Measurements from ENCODE around the gene OGG1.
"Not testable (repeated sequence)": the region's sequence is repeated elsewhere in the genome, so short reads cannot be mapped to it uniquely, and the experiment has no call there.

OGG1 gene

DNA sequence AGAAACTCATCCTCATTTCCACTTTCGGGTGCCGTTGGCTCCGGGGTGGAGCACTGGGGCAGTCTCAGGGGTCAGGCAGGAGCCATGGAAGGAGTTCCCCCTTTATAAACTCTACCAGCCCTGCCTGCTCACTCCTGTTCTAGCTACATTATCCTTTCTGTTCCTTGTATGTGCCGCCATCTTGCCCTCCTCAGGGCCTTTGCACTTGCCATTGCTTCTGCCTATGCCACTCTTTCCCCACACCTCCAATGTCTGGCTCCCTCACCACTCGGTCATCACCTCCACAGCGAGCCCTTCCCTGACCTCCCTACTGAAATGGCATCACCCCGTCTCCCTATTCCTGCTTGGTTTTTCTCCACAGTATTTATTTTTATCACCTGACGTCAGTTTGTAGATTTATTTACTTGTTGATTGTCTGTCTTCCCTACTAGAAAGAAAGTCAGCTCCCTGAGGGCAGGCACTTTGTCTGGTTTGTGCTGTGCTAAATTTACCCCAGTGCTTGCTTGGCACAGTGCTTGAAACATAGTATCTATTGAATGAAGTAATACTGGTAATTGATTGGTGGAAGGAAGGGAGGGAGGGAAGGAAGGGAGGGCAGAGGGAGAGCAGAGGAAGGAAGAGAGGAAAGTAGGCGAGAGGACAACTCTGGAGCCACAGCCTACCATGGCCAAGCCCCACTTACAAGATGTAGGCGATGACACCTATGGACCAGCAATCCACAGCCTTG, 11.2 kb downstream of the OGG1 start:
- in situ Hi-C loops (cut with MboI; ENCODE audit: low sequenced_read_pairs), result no loop called here

GRCh38 chr3:9761919-9762318, 12.2 kb downstream of the OGG1 start:
- in situ Hi-C loops (cut with MboI; ENCODE audit: low sequenced_read_pairs), result no loop called here

GRCh38 chr3:9762871-9763270, 13.1 kb downstream of the OGG1 start:
- in situ Hi-C loops (cut with MboI; ENCODE audit: low sequenced_read_pairs), result no loop called here

GRCh38 chr3:9765865-9766264, 16.1 kb downstream of the OGG1 start:
- in situ Hi-C loops (cut with MboI; ENCODE audit: low sequenced_read_pairs), result no loop called here

DNA sequence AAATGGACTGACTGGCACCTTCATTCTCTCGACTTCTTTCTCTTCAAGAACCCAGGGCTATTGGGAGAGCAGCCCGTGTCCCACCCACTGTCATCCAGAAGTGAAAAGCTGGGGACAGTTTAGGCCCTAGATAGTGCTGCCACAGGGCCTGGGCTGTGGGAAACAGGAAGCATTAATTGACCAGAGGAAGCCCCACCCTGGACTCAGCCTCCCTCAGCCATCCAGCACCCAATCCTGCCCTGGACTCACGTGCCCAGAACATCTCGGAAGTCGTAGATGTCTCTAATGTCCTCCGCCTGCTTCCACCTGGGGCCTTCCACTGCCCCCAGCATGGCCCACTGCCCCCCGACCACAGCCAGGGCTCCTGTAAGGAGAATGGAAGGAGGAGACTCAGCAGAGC, 17.7 kb downstream of the OGG1 start:
- in situ Hi-C loops (cut with MboI; ENCODE audit: low sequenced_read_pairs), result no loop called here

GRCh38 chr3:9768141-9768775, 18.5 kb downstream of the OGG1 start:
- in situ Hi-C loops (cut with MboI; ENCODE audit: low sequenced_read_pairs), result no loop called here

DNA sequence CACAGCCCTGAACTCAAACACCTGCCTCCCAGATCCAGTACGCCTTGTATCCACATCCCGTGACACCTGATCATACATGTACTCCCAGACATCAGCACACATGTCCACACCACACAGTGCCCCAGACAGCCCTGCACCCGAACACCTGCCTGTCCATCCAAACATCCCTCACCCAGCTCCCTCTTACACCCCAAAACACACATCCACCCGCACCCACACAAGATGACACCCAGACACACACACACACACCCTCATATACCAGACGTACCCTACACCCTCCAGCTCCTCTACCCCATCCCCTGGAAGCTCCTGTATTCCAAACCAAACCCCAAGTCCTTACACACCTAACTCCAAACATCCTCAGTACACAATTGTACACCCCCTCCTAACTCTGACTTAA, 19.3 kb downstream of the OGG1 start:
- in situ Hi-C loops (cut with MboI; ENCODE audit: low sequenced_read_pairs), result no loop called here

GRCh38 chr3:9769426-9770275, 19.9 kb downstream of the OGG1 start, which contains the start of gene CAMK1:
CAMK1 (minus strand) TSS chr3:9769947; CDS start chr3:9767749, 2,198 bp downstream.
- in situ Hi-C loops (cut with MboI; ENCODE audit: low sequenced_read_pairs), result no loop called here

DNA sequence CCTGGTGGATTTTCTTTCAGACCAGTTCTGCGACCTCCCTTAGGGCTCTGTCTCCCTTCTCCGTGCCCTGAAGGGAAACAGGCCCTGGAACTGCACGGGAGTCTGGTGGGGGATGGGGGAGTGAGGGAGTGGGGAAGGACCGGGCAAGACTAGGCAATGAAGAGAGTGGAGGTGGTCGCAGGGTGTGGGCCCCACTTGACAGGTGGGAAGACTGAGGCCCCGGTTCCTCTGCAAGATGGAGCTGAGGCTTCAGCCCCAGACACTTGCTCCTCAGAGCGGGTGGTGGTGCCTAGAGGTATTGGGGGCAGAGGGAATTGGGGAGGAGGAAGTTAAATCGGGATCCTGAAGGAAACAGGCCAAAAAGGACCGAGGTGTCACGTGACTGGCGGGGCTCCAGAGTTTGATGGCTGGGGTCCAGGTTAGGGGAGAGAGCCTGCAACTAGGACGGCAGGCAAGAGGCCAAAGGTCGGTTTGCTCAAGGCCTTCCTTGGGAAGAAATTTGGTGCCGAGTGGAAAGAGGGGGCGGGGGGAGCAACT, 20.6 kb downstream of the OGG1 start:
- in situ Hi-C loops (cut with MboI; ENCODE audit: low sequenced_read_pairs), result no loop called here

GRCh38 chr3:9771007-9771406, 21.3 kb downstream of the OGG1 start:
- in situ Hi-C loops (cut with MboI; ENCODE audit: low sequenced_read_pairs), result not testable (repeated sequence)

GRCh38 chr3:9776896-9777693, 27.3 kb downstream of the OGG1 start:
- in situ Hi-C loops (cut with MboI; ENCODE audit: low sequenced_read_pairs), result no loop called here

DNA sequence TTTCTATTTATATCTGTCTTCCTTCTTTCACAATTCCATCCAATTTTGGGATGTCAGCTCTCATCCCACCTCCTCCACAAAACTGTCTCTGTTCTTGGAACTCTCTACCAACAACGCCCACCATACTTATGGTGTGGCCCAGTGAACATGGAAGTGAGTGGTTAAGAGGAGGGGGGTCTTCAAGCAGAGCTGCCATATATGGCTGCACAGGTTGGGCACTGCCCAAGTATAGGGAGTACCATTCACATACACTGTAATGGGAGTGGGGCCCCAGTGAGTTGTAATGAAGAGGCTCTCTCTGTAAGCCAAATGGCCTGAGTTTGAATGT, 27.9 kb downstream of the OGG1 start:
- in situ Hi-C loops (cut with MboI; ENCODE audit: low sequenced_read_pairs), result no loop called here

DNA sequence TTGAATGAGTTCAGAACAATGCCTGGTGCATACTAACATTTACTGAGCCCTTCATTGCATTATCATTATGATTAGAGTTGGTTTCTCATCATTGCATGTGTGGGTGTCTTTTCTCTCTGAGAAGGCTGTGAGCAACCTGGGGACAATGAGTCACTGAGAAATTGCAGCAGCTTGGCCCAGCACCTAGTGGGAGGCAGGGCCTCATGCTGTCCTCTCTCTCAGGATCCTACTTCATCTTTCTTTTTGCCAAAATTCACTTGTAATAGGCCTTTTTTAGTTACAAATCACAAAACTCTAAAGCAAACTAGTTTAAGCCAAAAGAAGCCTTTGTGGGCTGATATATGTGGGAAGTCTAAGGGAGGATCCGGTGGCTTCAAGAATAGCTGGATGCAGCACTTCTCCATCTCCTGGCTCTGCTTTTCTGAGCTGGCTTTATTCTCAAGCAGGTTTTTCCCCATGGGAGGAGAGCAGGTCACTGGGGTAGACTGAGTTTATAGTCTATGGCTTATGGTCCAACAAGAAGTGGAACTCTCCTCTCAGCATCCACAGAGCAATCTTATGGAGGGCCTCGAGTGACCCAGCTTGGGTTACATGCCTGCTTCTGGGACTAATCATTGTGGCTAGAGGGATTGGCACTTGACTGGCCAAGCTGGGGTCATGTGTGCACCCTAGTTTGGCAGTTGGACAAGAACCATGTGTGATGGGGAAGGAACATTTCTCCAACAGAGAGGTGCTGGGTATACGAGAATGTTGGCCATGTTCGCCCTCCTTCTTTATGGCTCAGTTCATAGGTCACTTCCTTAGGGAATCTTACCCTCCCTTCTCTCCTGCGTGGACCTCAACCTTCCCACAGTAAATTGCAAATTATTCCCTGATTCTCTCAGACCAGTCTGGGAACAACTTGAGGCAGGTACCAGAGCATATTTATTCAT, 28.7 kb downstream of the OGG1 start:
- in situ Hi-C loops (cut with MboI; ENCODE audit: low sequenced_read_pairs), result no loop called here

DNA sequence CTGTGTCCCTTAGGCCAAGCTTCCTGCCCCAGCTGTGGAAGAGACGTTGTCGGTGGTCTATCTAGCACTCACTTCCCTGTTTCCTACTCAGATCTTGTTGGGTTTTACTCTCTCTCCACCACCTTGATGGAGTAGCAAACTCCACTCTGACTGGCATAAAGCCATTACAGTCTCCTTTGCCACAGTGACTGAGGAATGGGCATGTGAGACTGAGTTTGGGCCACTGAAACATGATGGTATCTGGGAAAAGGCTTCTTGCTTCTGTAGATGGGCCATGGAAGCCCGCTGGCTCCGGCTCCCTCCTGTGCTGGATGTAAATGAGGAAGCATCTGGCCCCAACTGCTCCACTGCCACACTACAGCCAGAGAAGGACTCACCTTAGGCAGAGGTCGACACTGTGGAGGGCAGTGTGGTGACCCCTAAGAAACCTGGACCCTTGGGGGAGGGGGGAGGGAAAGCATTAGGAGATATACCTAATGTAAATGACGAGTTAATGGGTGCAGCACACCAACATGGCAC, 29.4 kb downstream of the OGG1 start:
- in situ Hi-C loops (cut with MboI; ENCODE audit: low sequenced_read_pairs), result no loop called here

DNA sequence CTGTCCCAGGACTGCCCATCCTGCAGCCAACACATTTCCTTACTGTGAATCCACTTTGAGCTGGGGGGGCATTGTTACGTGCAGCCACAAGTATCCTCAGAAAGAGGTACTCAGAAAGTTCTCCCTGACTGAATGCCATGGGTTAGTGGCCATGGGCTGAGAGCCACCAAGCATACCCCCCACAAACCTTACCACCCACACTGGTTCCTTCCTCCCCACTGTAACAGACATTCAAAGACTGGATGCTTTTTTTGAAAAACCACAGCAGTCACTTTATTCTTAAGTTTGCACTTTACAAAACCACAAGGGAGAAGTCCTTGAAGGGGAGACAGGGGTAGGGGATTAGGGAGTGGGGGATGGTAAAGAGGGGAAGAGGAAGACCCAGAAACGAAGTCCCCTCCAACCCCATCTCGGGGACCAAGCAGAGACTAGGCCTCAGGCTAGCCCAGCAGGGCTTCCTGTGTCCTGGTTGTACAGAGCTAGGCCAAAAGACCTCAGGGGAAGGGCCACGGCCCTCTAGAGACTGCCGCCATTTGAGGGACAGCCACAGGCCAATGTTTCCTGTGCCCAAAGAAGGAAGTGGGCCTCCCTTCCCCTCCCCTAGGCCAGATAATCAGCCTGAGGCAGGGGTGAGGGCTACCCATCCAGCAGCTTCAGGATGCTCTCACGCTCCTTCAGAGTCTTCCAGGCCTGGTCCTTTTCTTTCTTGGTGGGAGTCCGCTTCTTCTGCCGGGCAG, 30.1 kb downstream of the OGG1 start:
- in situ Hi-C loops (cut with MboI; ENCODE audit: low sequenced_read_pairs), result no loop called here

GRCh38 chr3:9780458-9780812, 30.7 kb downstream of the OGG1 start:
- in situ Hi-C loops (cut with MboI; ENCODE audit: low sequenced_read_pairs), result no loop called here

GRCh38 chr3:9780910-9781309, 31.2 kb downstream of the OGG1 start:
- in situ Hi-C loops (cut with MboI; ENCODE audit: low sequenced_read_pairs), result no loop called here

- in situ Hi-C loops (cut with MboI; ENCODE audit: low sequenced_read_pairs), result no loop called here
Measured at GRCh38 chr3:9781551-9781950, 31.8 kb downstream of the OGG1 start.

Data from HL-60/S4 (cell line).